BJ (cell line): ENCODE results near the gene FOXP1. TPM values are rescaled to one million over a fixed set of nuclear protein-coding genes. Genes with fewer than 3 reads are reported as not detected.

Experiments
- CTCF ChIA-PET: fragments of 350-600 bp; formaldehyde crosslinking; extraction: SDS; loops from one replicate; lab custom pipeline; 2021; ENCODE audit warnings: antibody characterized with exemption, inconsistent platforms; lab: Yijun Ruan, JAX
- POLR2A ChIA-PET: fragments of 300-600 bp; sonication (Branson Sonifier 250); formaldehyde crosslinking; extraction: SDS; loops from one replicate; lab custom pipeline; 2021; ENCODE audit warnings: antibody characterized with exemption; lab: Charles Lee
- DNase-seq: peaks from one replicate; pipeline ENCODE4 v3.0.0-alpha.2; 2011; ENCODE audit warnings: low read depth
- H3K27me3 ChIP-seq: 2 replicates; pipeline ENCODE4 v1.6.0; 2011; ENCODE audit warnings: low read length; ENCODE audit not compliant: control insufficient read depth, insufficient read depth
- H3K36me3 ChIP-seq: 2 replicates; pipeline ENCODE4 v1.5.1; 2011; ENCODE audit warnings: low read length; ENCODE audit not compliant: control insufficient read depth, insufficient read depth
- H3K4me3 ChIP-seq: 2 replicates; pipeline ENCODE4 v1.5.1; 2011; ENCODE audit warnings: low read depth, mild to moderate bottlenecking, control low read depth, low read length
- CTCF ChIP-seq: IDR thresholded peaks from 2 replicates; pipeline ENCODE4 v1.5.1; 2011; ENCODE audit warnings: low read depth, mild to moderate bottlenecking, control low read depth, inconsistent platforms, low read length, moderate library complexity; ENCODE audit not compliant: insufficient read depth
- polyA plus RNA-seq: library from polyadenylated mRNA; depleted of rRNA; stranded (reverse); fragments of >200 nt; gene quantifications from 2 replicates; pipeline ENCODE4 v1.2.3, GENCODE V29; 2011

FOXP1 gene
- polyA plus RNA-seq, 1 experiment: 37.0 TPM

- no peak for TF ChIP-seq CTCF
- H3K36me3 ChIP-seq: no peaks in the 10 kb centered on the region
- POLR2A ChIA-PET: no interaction called here
- H3K4me3 ChIP-seq: no peak overlapping the region
- no peaks in the 10 kb centered on the region for H3K27me3 ChIP-seq
- CTCF ChIA-PET: no interaction called here
- DNase-seq: no peak
Measured at GRCh38 chr3:71488882-71489281, 94.6 kb downstream of the FOXP1 start.

- ChIA-PET POLR2A (no interaction called here), CTCF (no interaction called here)
- TF ChIP-seq CTCF: no peak
- H3K4me3 ChIP-seq: no peak overlapping the region
- no peaks in the 10 kb centered on the region for H3K27me3 ChIP-seq
- no peaks in the 10 kb centered on the region for H3K36me3 ChIP-seq
- no peak for DNase-seq
Measured at GRCh38 chr3:71488391-71488809, 95.1 kb downstream of the FOXP1 start.

- DNase-seq: no peak
- ChIA-PET POLR2A (interaction anchor here (0.6 kb wide), 1 partner anchor 27 kb away, joined by 3 read pairs; no protein-coding TSS in a partner anchor), CTCF (no interaction called here)
- TF ChIP-seq CTCF: no peak
- Histone ChIP-seq H3K4me3 (no peak overlapping the region), H3K27me3 (no peaks in the 10 kb centered on the region), H3K36me3 (no peaks in the 10 kb centered on the region)
Measured at GRCh38 chr3:71487418-71487817, 96.1 kb downstream of the FOXP1 start.

- H3K36me3 ChIP-seq: no peaks in the 10 kb centered on the region
- no peak for DNase-seq
- no peak overlapping the region for H3K4me3 ChIP-seq
- CTCF ChIA-PET: no interaction called here
- POLR2A ChIA-PET: no interaction called here
- no peak for TF ChIP-seq CTCF
- H3K27me3 ChIP-seq: no peaks in the 10 kb centered on the region
Measured at GRCh38 chr3:71486831-71487230, 96.7 kb downstream of the FOXP1 start.

- no peak for TF ChIP-seq CTCF
- Histone ChIP-seq H3K4me3 (no peak overlapping the region), H3K36me3 (no peaks in the 10 kb centered on the region), H3K27me3 (no peaks in the 10 kb centered on the region)
- DNase-seq: no peak
- ChIA-PET POLR2A (no interaction called here), CTCF (interaction anchor here (0.6 to 0.7 kb wide), 2 partner anchors 89 to 690 kb away, joined by 3 to 4 read pairs; no protein-coding TSS in a partner anchor)
Measured at GRCh38 chr3:71485896-71486295, 97.6 kb downstream of the FOXP1 start.
